ENCODE measurements around the gene CEP70.

DNA sequence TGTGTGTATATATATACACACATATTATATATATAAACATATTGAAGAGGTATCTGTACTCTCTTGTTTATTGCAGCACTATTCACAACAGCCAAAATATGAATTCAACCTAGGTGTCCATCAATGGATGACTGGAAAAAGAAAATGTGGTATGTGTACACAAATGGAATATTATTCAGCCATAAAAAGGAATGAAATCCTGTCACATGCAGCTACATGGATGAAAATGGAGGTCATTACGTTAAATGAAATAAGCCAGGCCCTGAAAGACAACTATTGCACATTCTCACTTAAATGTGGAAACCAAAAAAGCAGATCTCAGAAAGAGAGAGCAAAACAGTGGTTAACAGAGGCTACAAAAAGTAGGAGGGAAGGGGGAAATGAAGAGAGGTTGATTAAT, 49.5 kb downstream of the CEP70 start:
- no peak for TF ChIP-seq EZH2 (IDR thresholded peaks at IDR 0.05; ENCODE audit: low read length)
- TF ChIP-seq, protein P1, sequence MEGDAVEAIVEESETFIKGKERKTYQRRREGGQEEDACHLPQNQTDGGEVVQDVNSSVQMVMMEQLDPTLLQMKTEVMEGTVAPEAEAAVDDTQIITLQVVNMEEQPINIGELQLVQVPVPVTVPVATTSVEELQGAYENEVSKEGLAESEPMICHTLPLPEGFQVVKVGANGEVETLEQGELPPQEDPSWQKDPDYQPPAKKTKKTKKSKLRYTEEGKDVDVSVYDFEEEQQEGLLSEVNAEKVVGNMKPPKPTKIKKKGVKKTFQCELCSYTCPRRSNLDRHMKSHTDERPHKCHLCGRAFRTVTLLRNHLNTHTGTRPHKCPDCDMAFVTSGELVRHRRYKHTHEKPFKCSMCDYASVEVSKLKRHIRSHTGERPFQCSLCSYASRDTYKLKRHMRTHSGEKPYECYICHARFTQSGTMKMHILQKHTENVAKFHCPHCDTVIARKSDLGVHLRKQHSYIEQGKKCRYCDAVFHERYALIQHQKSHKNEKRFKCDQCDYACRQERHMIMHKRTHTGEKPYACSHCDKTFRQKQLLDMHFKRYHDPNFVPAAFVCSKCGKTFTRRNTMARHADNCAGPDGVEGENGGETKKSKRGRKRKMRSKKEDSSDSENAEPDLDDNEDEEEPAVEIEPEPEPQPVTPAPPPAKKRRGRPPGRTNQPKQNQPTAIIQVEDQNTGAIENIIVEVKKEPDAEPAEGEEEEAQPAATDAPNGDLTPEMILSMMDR (optimal IDR thresholded peaks at IDR 0.05 in 1 of 3, IDR thresholded peaks at IDR 0.05 in 1 of 3, conservative IDR thresholded peaks at IDR 0.05 in 1 of 3; ENCODE audit: extremely low read depth in 1 of 3, insufficient read depth in 2 of 3, low read length in 3 of 3), result no peak
